NCI-H82 (cell line): ENCODE results near the gene CASP8AP2.
A peak's percentile ranks its signal among the peaks of the same experiment; 100 is the strongest.
"Not testable (repeated sequence)": the region's sequence is repeated elsewhere in the genome, so short reads cannot be mapped to it uniquely, and the experiment has no call there.

Experiments used
- DNase-seq: peaks from one replicate; lab custom pipeline; 2025; lab: John Stamatoyannopoulos, UW

CASP8AP2 gene

DNA sequence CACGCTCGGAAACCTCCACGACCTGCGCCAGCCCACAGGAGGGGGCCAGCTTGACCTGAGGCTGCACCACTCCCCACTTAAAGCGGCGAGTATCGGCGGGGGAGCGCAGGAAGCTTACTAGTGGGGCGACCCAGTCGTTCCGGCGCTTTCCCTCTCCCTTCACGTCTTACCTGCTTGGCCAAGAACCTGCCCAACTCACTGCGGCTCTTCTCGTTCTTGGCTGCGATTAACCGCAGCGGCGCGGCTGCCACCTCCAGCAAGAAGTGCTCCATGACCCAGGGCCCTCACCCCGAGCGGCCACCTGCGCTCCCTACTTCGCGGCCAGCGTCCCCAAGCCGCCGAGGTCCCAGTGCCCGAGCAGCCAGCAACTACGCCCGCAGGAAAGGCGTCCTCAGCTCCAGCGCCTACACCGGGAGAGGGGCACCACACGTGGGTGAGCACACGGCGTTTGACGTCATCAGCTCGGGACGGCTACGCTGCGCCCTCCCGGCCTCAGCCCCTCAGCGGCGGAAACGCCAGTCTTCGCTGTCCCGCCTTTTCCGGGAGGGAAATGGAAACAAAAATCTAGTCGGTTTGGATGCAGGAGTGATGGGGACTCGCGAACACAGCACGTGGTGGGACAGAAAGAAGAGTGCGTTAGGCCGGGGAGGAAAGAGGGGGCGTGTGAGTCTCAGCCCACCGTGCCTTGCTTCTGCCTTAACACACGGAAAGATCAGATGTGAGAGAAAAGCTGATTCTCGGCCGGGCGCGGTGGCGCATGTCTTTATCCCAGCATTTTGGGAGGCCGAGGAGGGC is 10.1 kb upstream of the CASP8AP2 start, which contains the start of gene MDN1:
TSS of gene MDN1 (minus strand) at position 459 of the 795 bp plus-strand sequence. CDS start at position 272, 187 bp downstream.
- DNase-seq, result peak; percentile 96

DNA sequence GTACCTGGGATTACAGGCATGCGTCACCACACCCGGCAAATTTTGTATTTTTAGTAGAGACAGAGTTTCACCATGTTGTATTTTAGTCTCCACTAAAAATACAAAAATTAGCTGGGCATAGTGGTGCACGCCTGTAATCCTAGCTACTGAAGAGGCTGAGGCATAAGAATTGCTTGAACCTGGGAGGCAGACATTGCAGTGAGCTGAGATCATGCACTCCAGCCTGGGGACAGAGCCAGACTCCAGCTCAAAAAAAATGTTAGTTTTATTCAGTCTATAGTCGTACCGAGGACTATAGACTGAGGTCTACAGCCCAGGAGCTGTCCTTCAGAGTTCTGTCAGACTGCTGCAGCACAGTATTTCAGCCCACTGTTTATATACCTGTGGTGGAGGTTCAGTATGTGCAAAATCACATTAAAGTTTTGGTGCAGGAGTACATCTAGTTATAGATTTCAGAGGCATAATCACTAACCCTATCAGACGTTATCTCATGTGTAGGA is 3.6 kb upstream of the CASP8AP2 start:
- no peak for DNase-seq

DNA sequence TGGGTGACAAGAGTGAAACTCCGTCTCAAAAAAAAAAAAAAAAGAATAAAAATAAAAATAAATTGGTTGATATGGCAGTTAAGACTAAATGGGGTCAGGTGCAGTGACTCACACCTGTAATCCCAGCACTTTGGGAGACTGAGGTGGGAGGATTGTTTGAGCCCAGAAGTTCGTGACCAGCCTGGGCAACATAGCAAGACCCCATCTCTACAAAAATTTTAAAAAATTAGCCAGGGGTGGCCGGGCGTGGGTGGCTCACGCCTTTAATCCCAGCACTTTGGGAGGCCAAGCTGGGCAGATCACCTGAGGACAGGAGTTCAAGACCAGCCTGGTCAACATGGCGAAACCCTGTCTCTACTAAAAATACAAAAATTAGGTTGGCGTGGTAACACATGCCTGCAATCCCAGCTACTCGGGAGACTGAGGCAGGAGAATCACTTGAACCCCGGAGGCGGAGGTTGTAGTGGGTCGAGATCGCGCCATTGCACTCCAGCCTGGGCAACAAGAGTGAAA is 1.1 kb upstream of the CASP8AP2 start:
- DNase-seq, result not testable (repeated sequence)

DNA sequence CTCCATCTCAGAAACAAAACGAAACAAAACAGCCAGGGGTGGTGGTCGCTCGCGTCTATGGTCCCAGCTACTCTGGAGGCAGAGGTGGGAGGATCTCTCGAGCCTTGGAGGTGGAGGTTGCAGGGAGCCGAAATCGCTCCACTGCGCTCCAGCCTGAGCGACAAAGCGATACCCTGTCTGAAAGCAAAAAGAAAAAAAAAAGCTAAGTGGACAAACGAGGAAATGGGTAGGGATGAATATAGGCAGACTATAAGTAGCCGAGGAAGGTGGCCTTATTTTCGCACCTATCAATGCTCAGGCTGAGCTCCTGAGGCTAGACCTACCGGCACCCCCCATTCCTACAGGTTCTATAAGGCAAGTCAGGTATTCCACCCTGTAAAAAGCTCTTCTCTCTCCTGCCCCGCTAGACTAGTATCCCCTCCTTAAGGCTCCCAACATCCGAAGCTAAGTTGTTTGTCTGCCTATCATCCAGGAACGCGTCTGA is 650 bp upstream of the CASP8AP2 start:
- DNase-seq, result peak; percentile 76

DNA sequence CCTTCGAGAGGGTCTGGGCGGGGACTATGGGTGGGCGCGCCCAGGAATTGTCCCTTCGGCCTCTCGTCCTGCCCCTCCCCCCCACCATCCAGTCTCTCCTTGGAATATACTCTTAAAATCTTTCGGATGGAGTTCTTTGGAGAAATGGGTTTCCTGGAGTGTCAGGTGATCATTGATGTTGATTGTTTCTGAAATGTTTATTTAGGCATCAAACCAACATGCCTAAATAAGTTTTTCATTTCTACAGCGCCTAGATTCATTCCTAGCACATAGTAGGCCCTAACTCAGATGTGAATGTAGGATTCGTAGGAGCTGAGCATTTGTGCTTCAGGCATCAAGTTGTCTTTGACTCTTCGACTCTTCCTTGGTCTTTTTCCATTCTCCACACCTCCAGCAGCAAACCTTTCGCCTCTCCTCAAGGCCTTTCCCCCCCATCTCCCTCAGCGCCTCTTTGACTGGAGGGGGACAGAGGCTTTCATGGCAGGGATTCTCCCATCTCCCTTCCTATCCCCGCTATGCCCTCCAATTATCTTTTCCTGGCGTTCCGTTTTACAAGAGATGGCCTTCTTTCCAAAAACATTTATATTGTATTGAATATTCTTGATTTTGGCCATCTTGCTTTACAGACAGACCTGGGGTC is 610 bp downstream of the CASP8AP2 start:
- peak; percentile 41 for DNase-seq

DNA sequence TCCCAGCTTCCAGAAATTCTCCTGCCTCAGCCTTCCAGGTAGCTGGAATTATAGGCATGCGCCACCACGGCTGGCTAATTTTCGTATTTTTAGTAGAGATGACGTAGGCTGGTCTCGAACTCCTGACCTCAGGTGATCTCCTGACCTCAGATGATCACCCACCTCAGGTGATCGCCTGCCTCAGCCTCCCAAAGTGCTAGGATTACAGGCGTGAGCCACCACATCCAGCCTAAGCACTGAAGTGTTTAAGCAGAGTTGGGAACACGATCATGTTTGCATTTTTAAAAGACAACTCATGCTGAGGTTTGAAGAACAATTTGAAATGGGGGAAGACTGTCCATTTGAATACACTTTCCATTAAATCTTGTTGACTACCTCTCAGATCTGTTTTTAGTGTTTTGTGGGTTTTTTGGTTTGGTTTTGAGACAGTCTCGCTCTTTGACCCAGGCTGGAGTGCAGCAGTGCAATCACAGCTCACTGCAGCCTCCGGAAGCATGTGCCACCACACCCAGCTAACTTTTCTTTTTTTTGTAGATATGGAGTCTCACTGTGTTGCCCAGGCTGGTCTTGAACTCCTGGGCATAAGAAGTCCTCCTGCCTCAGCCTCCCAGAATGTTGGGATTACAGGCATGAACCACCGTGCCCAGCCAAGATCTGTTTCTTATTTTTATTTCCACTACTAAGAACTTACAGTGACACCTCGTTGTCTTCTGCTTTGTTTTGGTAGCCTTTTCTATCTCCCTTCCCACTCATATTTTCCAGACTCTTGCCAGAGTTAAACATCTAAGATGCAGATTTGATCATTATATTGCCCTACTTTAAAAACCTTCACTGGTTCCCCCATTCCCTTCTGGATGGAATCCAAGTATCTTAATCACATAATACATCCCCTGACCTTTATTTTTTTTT is 5.5 kb downstream of the CASP8AP2 start:
- DNase-seq, result no peak

- DNase-seq, result no peak
Observed at GRCh38 chr6:89836639-89837222, 7.1 kb downstream of the CASP8AP2 start.

DNA sequence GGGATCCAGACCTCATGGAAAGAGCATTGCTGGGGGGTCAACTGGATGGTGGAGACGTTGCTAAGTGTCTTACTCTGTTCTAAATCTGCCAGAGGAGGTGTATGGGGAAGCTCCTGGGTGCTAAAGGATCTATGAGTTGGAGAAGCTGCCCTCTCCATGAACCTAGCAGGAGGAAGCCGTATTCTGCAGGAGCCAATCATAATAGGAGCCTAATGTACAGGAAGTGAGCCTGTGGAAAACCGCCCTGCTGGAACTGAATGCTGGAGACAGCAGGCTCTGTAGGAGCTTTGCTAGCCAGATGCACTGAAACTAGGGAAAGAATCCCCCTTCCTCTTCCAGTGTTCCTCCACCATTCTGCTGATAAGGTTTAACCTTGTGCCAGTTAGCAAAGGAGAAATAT is 10.9 kb downstream of the CASP8AP2 start:
- DNase-seq, result peak; percentile 15

DNA sequence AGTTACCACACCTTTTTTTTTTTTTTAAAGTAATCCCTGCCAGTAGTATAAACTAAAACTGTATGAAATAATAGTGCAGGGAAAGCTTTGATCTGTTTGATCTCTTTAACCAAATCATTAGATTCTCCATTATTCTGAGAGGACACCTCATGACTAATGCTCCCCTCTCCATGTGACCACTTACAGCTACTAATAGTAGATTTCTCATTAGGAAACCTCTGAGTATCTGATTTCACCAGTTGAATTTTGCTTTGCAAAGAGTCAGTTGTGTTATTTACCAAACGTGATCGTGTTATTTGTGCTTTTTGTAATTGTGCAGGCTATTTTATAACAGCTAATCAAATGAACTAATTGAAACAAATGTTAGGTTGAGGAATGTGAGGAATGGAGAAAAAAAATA is 12.5 kb downstream of the CASP8AP2 start:
- no peak for DNase-seq

GRCh38 chr6:89843070-89843469 is 13.4 kb downstream of the CASP8AP2 start:
- DNase-seq, result no peak

GRCh38 chr6:89847513-89847912 is 17.8 kb downstream of the CASP8AP2 start:
- not testable (repeated sequence) for DNase-seq

GRCh38 chr6:89853068-89853467 is 23.4 kb downstream of the CASP8AP2 start:
- no peak for DNase-seq

DNA sequence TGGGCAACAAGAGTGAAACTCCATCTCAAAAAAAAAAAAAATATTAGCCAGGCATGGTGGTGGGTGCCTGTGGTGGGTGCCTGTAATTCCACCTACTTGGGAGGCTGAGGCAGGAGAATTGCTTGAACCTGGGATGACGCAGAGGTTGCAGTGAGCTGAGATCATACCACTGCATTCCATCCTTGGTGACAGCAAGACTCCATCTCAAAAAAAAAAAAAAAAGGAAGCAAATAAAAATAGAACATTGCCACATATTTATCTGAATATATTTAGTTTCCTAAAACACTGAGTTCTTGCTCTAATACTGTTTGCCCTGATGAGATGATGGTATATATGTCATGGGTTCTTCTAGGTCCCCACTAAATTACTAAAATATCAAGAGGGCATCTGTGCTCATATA is 28.4 kb downstream of the CASP8AP2 start:
- DNase-seq, result no peak

- no peak for DNase-seq
Observed at GRCh38 chr6:89859744-89860143, 30.1 kb downstream of the CASP8AP2 start.

GRCh38 chr6:89862273-89862672 is 32.6 kb downstream of the CASP8AP2 start:
- no peak for DNase-seq

DNA sequence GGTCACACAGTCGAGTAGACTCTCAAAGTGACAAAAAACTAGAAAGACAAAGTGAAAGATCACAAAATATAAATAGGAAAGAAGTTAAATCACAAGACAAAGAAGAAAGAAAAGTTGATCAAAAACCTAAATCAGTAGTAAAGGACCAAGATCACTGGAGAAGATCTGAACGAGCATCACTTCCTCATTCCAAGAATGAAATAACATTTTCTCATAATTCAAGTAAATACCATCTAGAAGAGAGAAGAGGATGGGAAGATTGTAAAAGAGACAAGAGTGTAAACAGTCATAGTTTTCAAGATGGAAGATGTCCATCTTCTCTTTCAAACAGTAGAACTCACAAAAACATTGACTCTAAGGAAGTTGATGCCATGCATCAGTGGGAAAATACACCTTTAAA is 33.0 kb downstream of the CASP8AP2 start:
- no peak for DNase-seq

DNA sequence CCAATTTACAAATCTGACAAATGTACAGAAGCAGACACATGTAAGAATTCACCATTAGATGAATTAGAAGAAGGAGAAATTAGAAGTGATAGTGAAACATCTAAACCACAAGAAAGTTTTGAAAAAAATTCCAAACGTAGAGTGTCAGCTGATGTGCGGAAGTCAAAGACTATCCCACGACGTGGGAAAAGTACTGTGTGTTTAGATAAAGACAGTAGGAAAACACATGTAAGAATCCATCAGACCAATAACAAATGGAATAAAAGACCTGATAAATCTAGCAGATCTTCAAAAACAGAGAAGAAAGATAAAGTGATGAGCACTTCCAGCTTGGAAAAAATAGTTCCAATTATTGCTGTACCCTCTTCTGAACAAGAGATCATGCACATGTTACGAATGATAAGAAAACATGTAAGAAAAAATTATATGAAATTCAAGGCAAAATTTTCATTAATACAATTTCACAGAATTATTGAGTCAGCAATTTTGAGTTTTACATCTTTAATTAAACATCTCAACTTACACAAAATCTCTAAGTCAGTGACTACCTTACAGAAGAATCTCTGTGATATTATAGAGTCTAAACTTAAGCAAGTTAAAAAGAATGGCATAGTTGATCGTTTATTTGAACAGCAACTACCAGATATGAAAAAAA is 36.5 kb downstream of the CASP8AP2 start:
- DNase-seq, result no peak

DNA sequence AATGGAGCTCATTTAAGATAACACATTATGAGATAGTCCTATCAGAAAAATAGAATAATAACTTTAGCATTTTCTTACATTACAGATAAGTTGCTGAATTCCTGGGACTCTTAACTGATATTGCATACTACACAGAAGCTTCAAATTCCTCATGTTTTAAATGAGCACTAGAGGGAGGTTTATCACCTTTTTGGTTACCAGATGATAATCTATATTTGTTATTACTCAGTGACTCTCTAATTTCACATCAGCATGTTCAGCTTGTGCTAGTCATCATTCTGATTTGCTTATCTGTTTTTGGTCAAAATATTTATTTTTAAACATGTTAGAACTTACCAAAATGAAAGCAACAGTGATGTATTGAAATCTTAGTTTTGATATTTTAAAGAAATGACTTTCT is 44.0 kb downstream of the CASP8AP2 start:
- DNase-seq, result no peak

- no peak for DNase-seq
Observed at GRCh38 chr6:89874438-89874837, 44.8 kb downstream of the CASP8AP2 start.

GRCh38 chr6:89886378-89887120 is 56.9 kb downstream of the CASP8AP2 start:
- no peak for DNase-seq
